Stimulated activated CD8-positive, alpha-beta memory T cell treated with anti-CD3 and anti-CD28 coated beads, Interleukin-2, amount 100 ng/mL, for 48 hours (primary cell): Measurements from ENCODE around the gene SYVN1.
A peak's percentile ranks its signal among the peaks of the same experiment; 100 is the strongest.
"Not testable (repeated sequence)": the region's sequence is repeated elsewhere in the genome, so short reads cannot be mapped to it uniquely, and the experiment has no call there.

Source experiments
- DNase-seq, 2 donors: peaks; one replicate each; pipeline ENCODE4 v3.0.0-alpha.2; 2020; ENCODE audit warnings: low read depth in 2 of 2

The SYVN1 gene

GRCh38 chr11:65151331-65151899 is 17.1 kb upstream of the SYVN1 start:
- no peak for DNase-seq

- DNase-seq: peak in 1 of 2 donors; percentile 26
Measured at GRCh38 chr11:65150509-65151299, 16.4 kb upstream of the SYVN1 start.

- DNase-seq: not testable (repeated sequence)
Measured at GRCh38 chr11:65150131-65150508, 15.8 kb upstream of the SYVN1 start.

GRCh38 chr11:65148657-65149056 is 14.3 kb upstream of the SYVN1 start:
- DNase-seq: no peak

- no peak for DNase-seq
Measured at GRCh38 chr11:65147352-65148075, 13.2 kb upstream of the SYVN1 start.

GRCh38 chr11:65141896-65142494 is 7.7 kb upstream of the SYVN1 start:
- DNase-seq: no peak

GRCh38 chr11:65136515-65137096 is 2.3 kb upstream of the SYVN1 start:
- no peak for DNase-seq

GRCh38 chr11:65135633-65136145 is 1.4 kb upstream of the SYVN1 start:
- no peak for DNase-seq

GRCh38 chr11:65134952-65135632 is 773 bp upstream of the SYVN1 start:
- DNase-seq: peak; percentile 59 to 67

GRCh38 chr11:65133724-65134123 is 595 bp downstream of the SYVN1 start:
- DNase-seq: no peak

GRCh38 chr11:65132988-65133700 is 1.2 kb downstream of the SYVN1 start:
- DNase-seq: peak in 1 of 2 donors; percentile 59

- no peak for DNase-seq
Measured at GRCh38 chr11:65132238-65132987, 1.9 kb downstream of the SYVN1 start.

- DNase-seq: no peak
Measured at GRCh38 chr11:65131895-65132237, 2.5 kb downstream of the SYVN1 start.

GRCh38 chr11:65131417-65131776 is 2.9 kb downstream of the SYVN1 start:
- DNase-seq: no peak

- no peak for DNase-seq
Measured at GRCh38 chr11:65130631-65131416, 3.5 kb downstream of the SYVN1 start.

- DNase-seq: no peak
Measured at GRCh38 chr11:65129649-65130441, 4.5 kb downstream of the SYVN1 start.

- no peak for DNase-seq
Measured at GRCh38 chr11:65128182-65129145, 5.9 kb downstream of the SYVN1 start.
